Measurements from ENCODE around the gene SZRD1.

DNA sequence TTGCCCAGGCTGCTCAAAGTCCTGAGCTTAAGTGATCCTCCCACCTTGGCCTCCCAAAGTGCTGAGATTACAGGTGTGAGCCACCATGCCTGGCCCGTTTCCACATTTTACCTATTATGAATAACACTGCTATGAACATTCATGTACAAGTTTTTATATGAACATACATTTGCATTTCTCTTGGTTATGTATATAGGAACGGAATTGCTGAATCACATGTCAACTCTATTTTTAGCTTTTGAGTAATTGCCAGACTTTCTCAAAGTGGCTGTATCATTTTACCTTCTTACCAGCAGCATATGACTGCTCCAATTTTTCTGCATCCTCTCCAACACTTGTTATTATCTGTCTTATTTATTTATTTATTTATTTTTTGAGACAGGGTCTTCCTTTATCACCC is 67.5 kb downstream of the SZRD1 start:
- TF ChIP-seq SUZ12 (IDR thresholded peaks at IDR 0.05; ENCODE audit: extremely low read depth, insufficient read depth, insufficient read length) (no peak), ZNF274 (IDR thresholded peaks at IDR 0.05; ENCODE audit: low read depth, low read length) (no peak), YY1 (IDR thresholded peaks at IDR 0.05; ENCODE audit: insufficient read depth, insufficient read length) (no peak)

All from NT2/D1 (cell line).